Activated CD8-positive, alpha-beta memory T cell treated with anti-CD3 and anti-CD28 coated beads for 48 hours (primary cell): ENCODE results near the gene FABP7.
"Not testable (repeated sequence)": the region's sequence is repeated elsewhere in the genome, so short reads cannot be mapped to it uniquely, and the experiment has no call there.

Source experiments
- DNase-seq, 3 experiments: peaks; one replicate each; pipeline ENCODE4 v3.0.0-alpha.2; 2020; ENCODE audit warnings: low read depth in 2 of 3, low spot score in 2 of 3

The FABP7 gene

GRCh38 chr6:122779667-122780066 lies at the start of gene FABP7:
Gene FABP7 (plus strand): TSS chr6:122779716. CDS start chr6:122779795, 79 bp downstream.
- DNase-seq = no peak

- no peak for DNase-seq
These were observed 49.2 kb upstream of the FABP7 start for GRCh38 chr6:122730334-122730733.

- no peak for DNase-seq
These were observed 48.6 kb upstream of the FABP7 start for GRCh38 chr6:122730775-122731386.

- DNase-seq = no peak
These were observed 46.3 kb upstream of the FABP7 start for GRCh38 chr6:122733259-122733658.

- DNase-seq = no peak
These were observed 44.8 kb upstream of the FABP7 start for GRCh38 chr6:122734529-122735395.

GRCh38 chr6:122735582-122735981 lies 43.9 kb upstream of the FABP7 start:
- DNase-seq = no peak

GRCh38 chr6:122736163-122736562 lies 43.4 kb upstream of the FABP7 start:
- DNase-seq = no peak

- DNase-seq = no peak
These were observed 42.9 kb upstream of the FABP7 start for GRCh38 chr6:122736616-122737015.

- no peak for DNase-seq
These were observed 39.4 kb upstream of the FABP7 start for GRCh38 chr6:122740091-122740490.

- no peak for DNase-seq
These were observed 38.6 kb upstream of the FABP7 start for GRCh38 chr6:122740936-122741335.

GRCh38 chr6:122744247-122744646 lies 35.3 kb upstream of the FABP7 start:
- DNase-seq = not testable (repeated sequence)

GRCh38 chr6:122744856-122745255 lies 34.7 kb upstream of the FABP7 start:
- DNase-seq = not testable (repeated sequence)

GRCh38 chr6:122746688-122747087 lies 32.8 kb upstream of the FABP7 start:
- DNase-seq = no peak

- DNase-seq = no peak
These were observed 31.9 kb upstream of the FABP7 start for GRCh38 chr6:122747573-122747972.

- DNase-seq = not testable (repeated sequence)
These were observed 30.6 kb upstream of the FABP7 start for GRCh38 chr6:122748945-122749344.

GRCh38 chr6:122749451-122750050 lies 30.0 kb upstream of the FABP7 start:
- DNase-seq = no peak

GRCh38 chr6:122751326-122751725 lies 28.2 kb upstream of the FABP7 start:
- DNase-seq = no peak

- no peak for DNase-seq
These were observed 27.1 kb upstream of the FABP7 start for GRCh38 chr6:122752459-122752858.

GRCh38 chr6:122753000-122753687 lies 26.4 kb upstream of the FABP7 start:
- no peak for DNase-seq

GRCh38 chr6:122753688-122754056 lies 25.8 kb upstream of the FABP7 start:
- no peak for DNase-seq

GRCh38 chr6:122754191-122754731 lies 25.3 kb upstream of the FABP7 start:
- no peak for DNase-seq
